ENCODE measurements around the gene RNF44. TPM values are rescaled to one million over a fixed set of nuclear protein-coding genes. Genes with fewer than 3 reads are reported as not detected.

RNF44 gene
- total and polyA plus RNA-seq, 2 donors (not counting 3 experiments of a cell fraction or from before 2014, with no cell fraction given) = 19.8 to 50.2 TPM

GRCh38 chr5:176560364-176560763 is 23.2 kb upstream of the RNF44 start:
- no peak overlapping the region for H3K4me3 ChIP-seq (replicated peaks in 1 of 3; ENCODE audit: insufficient read depth in 1 of 3, low read depth in 1 of 3, low read length in 3 of 3)
- peaks cover 0 to 2% of the 10 kb centered on the region in 2 experiments for H3K27me3 ChIP-seq (ENCODE audit: control insufficient read depth in 2 of 2, insufficient read depth in 2 of 2, low read length in 2 of 2)
- intact Hi-C loops (cut with micrococcal nuclease) (no loop called here), dilution Hi-C loops (cut with MboI; ENCODE audit: extremely low pct_ligation_motif_present, low sequenced_read_pairs) (no loop called here)
- TF ChIP-seq POLR2AphosphoS5 (IDR thresholded peaks at IDR 0.05; ENCODE audit: insufficient read depth, low read depth, low read length) (no peak), EZH2 (IDR thresholded peaks at IDR 0.05; ENCODE audit: borderline replicate concordance, low read depth, low read length, severe bottlenecking) (no peak), JUN (IDR thresholded peaks at IDR 0.05; ENCODE audit: borderline replicate concordance, insufficient read depth, insufficient read length, low read depth) (no peak)
- H3K36me3 ChIP-seq (ENCODE audit: control insufficient read depth in 2 of 2, extremely low read depth in 1 of 2, insufficient read depth in 2 of 2, low read length in 2 of 2) = no peaks in the 10 kb centered on the region
- ChIA-PET POLR2A (no interaction called here), CTCF (interaction anchor here (1.0 kb wide), 1 partner anchor 12 kb away, joined by 3 read pairs; no protein-coding TSS in a partner anchor)
- no peak overlapping the region for H2AFZ ChIP-seq (ENCODE audit: low read depth, low read length)
- H3K9me1 ChIP-seq (replicated peaks; ENCODE audit: control insufficient read depth, extremely low read depth, insufficient read depth, low read length) = no peaks in the 10 kb centered on the region
- no peak for DNase-seq (ENCODE audit: low read depth, low spot score)
- no peak overlapping the region for H3K4me2 ChIP-seq (ENCODE audit: insufficient read depth, low read length)
- no TSS peak for BruUV-seq (replicated peaks)
- H3K27ac ChIP-seq (ENCODE audit: insufficient read depth, low read depth, low read length) = no peak overlapping the region
- H4K20me1 ChIP-seq (replicated peaks; ENCODE audit: control insufficient read depth, extremely low read depth, insufficient read depth, low read length) = no peaks in the 10 kb centered on the region
- H3K9me3 ChIP-seq (replicated peaks; ENCODE audit: control insufficient read depth, insufficient read depth, low read length) = no peaks in the 10 kb centered on the region
- H3K79me2 ChIP-seq (ENCODE audit: control insufficient read depth, insufficient read depth, low read length) = no peaks in the 10 kb centered on the region
- H3K4me1 ChIP-seq (ENCODE audit: control insufficient read depth, extremely low read depth, insufficient read depth, low read length) = no peaks in the 10 kb centered on the region
- no peak overlapping the region for H3K9ac ChIP-seq (replicated peaks; ENCODE audit: extremely low read depth, insufficient read depth, low read length)
- FAIRE-seq = no peak

DNA sequence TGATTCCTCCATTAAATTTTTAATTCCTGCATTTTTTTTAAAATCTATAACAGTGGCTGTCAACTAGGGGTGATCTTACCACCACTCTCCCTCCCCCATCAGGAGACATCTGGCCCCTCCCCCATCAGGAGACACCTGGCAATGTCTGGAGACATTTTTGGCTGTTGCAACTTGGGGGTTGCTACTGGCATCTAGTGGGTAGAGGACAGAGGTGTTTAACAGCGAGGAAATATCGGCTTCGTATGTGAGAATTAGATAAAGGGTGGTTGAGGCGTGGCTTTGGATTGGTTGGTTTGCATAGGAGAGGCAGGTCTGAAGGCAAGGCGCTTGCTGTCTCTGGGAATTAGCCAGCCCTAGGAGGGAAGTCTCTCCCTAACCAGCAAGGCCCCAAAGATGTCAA is 22.5 kb upstream of the RNF44 start:
- no peak for FAIRE-seq
- Histone ChIP-seq H4K20me1 (replicated peaks; ENCODE audit: control insufficient read depth, extremely low read depth, insufficient read depth, low read length) (no peaks in the 10 kb centered on the region), H2AFZ (ENCODE audit: low read depth, low read length) (no peak overlapping the region), H3K4me3 (replicated peaks in 1 of 3; ENCODE audit: insufficient read depth in 1 of 3, low read depth in 1 of 3, low read length in 3 of 3) (no peak overlapping the region), H3K79me2 (ENCODE audit: control insufficient read depth, insufficient read depth, low read length) (no peaks in the 10 kb centered on the region), H3K27ac (ENCODE audit: insufficient read depth, low read depth, low read length) (no peak overlapping the region), H3K9ac (replicated peaks; ENCODE audit: extremely low read depth, insufficient read depth, low read length) (no peak overlapping the region), H3K4me1 (ENCODE audit: control insufficient read depth, extremely low read depth, insufficient read depth, low read length) (no peaks in the 10 kb centered on the region), H3K9me3 (replicated peaks; ENCODE audit: control insufficient read depth, insufficient read depth, low read length) (no peaks in the 10 kb centered on the region), H3K36me3 (ENCODE audit: control insufficient read depth in 2 of 2, extremely low read depth in 1 of 2, insufficient read depth in 2 of 2, low read length in 2 of 2) (no peaks in the 10 kb centered on the region), H3K4me2 (ENCODE audit: insufficient read depth, low read length) (no peak overlapping the region), H3K9me1 (replicated peaks; ENCODE audit: control insufficient read depth, extremely low read depth, insufficient read depth, low read length) (no peaks in the 10 kb centered on the region), H3K27me3 (ENCODE audit: control insufficient read depth in 2 of 2, insufficient read depth in 2 of 2, low read length in 2 of 2) (peaks cover 0 to 2% of the 10 kb centered on the region in 2 experiments)
- intact Hi-C loops (cut with micrococcal nuclease) = no loop called here
- dilution Hi-C loops (cut with MboI; ENCODE audit: extremely low pct_ligation_motif_present, low sequenced_read_pairs) = no loop called here
- no TSS peak for BruUV-seq (replicated peaks)
- CTCF ChIA-PET = interaction anchor here (1.0 kb wide), 1 partner anchor 22 kb away, joined by 3 read pairs; the partner anchor contains the start of gene RNF44
- TF ChIP-seq, protein P1, sequence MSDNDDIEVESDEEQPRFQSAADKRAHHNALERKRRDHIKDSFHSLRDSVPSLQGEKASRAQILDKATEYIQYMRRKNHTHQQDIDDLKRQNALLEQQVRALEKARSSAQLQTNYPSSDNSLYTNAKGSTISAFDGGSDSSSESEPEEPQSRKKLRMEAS (IDR thresholded peaks at IDR 0.05; ENCODE audit: insufficient read depth, insufficient read length) = no peak
- TF ChIP-seq CTCF (IDR thresholded peaks at IDR 0.05; ENCODE audit: extremely low read depth in 1 of 2, insufficient read depth in 1 of 2, low read depth in 1 of 2, low read length in 2 of 2) (no peak), POLR2A (IDR thresholded peaks at IDR 0.05; ENCODE audit: low read depth, low read length) (no peak), POLR2AphosphoS5 (IDR thresholded peaks at IDR 0.05; ENCODE audit: insufficient read depth, low read depth, low read length) (no peak), JUN (IDR thresholded peaks at IDR 0.05; ENCODE audit: borderline replicate concordance, insufficient read depth, insufficient read length, low read depth) (no peak), FOS (IDR thresholded peaks at IDR 0.05; ENCODE audit: borderline replicate concordance, insufficient read depth, low read length) (no peak), GATA2 (IDR thresholded peaks at IDR 0.05; ENCODE audit: insufficient read depth, insufficient read length, low read depth, low read length) (no peak), EZH2 (IDR thresholded peaks at IDR 0.05; ENCODE audit: borderline replicate concordance, low read depth, low read length, severe bottlenecking) (no peak), MYC (IDR thresholded peaks at IDR 0.05; ENCODE audit: low read depth, low read length) (no peak)
- POLR2A ChIA-PET = no interaction called here
- no peak for DNase-seq (ENCODE audit: low read depth, low spot score)
